ENCODE measurements around the gene SLC7A5. TPM values are rescaled to one million over a fixed set of nuclear protein-coding genes. Genes with fewer than 3 reads are reported as not detected.

SLC7A5 gene
- total and polyA plus RNA-seq, 2 of the 13 experiments (the other 11 are each of a cell fraction or from before 2014, with no cell fraction given): 79.6 to 155 TPM

DNA sequence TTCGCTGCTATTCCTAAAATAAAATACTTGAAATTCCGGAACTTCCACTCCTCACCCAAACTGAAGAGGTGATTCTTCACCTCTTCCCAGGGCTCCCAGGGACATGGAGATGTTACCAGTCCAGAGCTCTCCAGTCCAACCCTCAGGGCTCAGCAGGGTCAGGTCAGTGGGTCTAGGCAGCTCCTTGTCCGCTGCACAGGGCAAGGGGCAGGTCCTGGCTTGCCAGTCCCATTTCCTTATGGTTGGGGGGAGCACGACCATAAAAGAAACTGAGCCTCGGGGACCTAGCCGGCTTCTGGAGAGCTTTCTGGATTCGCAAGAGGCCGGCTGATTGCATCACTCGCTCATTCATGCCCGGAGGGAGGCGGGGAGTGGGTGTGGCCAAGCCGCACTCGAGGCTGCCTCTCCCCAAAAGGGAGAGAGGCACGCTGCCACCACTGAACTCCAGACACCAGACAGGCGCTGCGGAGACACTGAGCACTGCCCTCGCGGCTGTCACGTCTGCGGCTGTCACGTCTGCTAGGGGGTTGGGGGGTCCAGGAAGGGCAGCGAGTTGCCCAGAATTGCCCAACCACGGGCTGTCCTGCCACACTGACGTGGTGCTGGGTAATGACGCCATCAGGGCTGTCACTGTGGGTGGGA lies 15.8 kb downstream of the SLC7A5 start (continued):
- TF ChIP-seq ZSCAN25 (CRISPR knock-in tag; IDR thresholded peaks at IDR 0.05): 0 out of 2 replicates have a peak, but pooled peaks have one; percentile 34
- TF ChIP-seq, protein P1, sequence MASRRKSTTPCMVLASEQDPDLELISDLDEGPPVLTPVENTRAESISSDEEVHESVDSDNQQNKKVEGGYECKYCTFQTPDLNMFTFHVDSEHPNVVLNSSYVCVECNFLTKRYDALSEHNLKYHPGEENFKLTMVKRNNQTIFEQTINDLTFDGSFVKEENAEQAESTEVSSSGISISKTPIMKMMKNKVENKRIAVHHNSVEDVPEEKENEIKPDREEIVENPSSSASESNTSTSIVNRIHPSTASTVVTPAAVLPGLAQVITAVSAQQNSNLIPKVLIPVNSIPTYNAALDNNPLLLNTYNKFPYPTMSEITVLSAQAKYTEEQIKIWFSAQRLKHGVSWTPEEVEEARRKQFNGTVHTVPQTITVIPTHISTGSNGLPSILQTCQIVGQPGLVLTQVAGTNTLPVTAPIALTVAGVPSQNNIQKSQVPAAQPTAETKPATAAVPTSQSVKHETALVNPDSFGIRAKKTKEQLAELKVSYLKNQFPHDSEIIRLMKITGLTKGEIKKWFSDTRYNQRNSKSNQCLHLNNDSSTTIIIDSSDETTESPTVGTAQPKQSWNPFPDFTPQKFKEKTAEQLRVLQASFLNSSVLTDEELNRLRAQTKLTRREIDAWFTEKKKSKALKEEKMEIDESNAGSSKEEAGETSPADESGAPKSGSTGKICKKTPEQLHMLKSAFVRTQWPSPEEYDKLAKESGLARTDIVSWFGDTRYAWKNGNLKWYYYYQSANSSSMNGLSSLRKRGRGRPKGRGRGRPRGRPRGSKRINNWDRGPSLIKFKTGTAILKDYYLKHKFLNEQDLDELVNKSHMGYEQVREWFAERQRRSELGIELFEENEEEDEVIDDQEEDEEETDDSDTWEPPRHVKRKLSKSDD (CRISPR knock-in tag; IDR thresholded peaks at IDR 0.05; ENCODE audit: low read depth): peak; percentile 69; the same call in 1 of the 2 replicates
- TF ChIP-seq ZNF264 (CRISPR knock-in tag; IDR thresholded peaks at IDR 0.05): peak; percentile 52
- TF ChIP-seq, protein P2, sequence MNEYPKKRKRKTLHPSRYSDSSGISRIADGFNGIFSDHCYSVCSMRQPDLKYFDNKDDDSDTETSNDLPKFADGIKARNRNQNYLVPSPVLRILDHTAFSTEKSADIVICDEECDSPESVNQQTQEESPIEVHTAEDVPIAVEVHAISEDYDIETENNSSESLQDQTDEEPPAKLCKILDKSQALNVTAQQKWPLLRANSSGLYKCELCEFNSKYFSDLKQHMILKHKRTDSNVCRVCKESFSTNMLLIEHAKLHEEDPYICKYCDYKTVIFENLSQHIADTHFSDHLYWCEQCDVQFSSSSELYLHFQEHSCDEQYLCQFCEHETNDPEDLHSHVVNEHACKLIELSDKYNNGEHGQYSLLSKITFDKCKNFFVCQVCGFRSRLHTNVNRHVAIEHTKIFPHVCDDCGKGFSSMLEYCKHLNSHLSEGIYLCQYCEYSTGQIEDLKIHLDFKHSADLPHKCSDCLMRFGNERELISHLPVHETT (CRISPR knock-in tag; conservative IDR thresholded peaks at IDR 0.05): peak; percentile 61
- TF ChIP-seq, protein P3, sequence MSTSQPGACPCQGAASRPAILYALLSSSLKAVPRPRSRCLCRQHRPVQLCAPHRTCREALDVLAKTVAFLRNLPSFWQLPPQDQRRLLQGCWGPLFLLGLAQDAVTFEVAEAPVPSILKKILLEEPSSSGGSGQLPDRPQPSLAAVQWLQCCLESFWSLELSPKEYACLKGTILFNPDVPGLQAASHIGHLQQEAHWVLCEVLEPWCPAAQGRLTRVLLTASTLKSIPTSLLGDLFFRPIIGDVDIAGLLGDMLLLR (CRISPR knock-in tag; IDR thresholded peaks at IDR 0.05): peak; percentile 79; the same call in 1 of the 2 replicates
- TF ChIP-seq, protein P4, sequence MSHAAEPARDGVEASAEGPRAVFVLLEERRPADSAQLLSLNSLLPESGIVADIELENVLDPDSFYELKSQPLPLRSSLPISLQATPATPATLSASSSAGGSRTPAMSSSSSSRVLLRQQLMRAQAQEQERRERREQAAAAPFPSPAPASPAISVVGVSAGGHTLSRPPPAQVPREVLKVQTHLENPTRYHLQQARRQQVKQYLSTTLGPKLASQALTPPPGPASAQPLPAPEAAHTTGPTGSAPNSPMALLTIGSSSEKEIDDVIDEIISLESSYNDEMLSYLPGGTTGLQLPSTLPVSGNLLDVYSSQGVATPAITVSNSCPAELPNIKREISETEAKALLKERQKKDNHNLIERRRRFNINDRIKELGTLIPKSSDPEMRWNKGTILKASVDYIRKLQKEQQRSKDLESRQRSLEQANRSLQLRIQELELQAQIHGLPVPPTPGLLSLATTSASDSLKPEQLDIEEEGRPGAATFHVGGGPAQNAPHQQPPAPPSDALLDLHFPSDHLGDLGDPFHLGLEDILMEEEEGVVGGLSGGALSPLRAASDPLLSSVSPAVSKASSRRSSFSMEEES (CRISPR knock-in tag; IDR thresholded peaks at IDR 0.05): peak; percentile 70; the same call in 1 of the 2 replicates
- 0 out of 2 replicates have a peak, but pooled peaks have one; percentile 61 for TF ChIP-seq ZNF776 (CRISPR knock-in tag; IDR thresholded peaks at IDR 0.05)
- TF ChIP-seq, protein P5, sequence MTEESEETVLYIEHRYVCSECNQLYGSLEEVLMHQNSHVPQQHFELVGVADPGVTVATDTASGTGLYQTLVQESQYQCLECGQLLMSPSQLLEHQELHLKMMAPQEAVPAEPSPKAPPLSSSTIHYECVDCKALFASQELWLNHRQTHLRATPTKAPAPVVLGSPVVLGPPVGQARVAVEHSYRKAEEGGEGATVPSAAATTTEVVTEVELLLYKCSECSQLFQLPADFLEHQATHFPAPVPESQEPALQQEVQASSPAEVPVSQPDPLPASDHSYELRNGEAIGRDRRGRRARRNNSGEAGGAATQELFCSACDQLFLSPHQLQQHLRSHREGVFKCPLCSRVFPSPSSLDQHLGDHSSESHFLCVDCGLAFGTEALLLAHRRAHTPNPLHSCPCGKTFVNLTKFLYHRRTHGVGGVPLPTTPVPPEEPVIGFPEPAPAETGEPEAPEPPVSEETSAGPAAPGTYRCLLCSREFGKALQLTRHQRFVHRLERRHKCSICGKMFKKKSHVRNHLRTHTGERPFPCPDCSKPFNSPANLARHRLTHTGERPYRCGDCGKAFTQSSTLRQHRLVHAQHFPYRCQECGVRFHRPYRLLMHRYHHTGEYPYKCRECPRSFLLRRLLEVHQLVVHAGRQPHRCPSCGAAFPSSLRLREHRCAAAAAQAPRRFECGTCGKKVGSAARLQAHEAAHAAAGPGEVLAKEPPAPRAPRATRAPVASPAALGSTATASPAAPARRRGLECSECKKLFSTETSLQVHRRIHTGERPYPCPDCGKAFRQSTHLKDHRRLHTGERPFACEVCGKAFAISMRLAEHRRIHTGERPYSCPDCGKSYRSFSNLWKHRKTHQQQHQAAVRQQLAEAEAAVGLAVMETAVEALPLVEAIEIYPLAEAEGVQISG (CRISPR knock-in tag; IDR thresholded peaks at IDR 0.05): peak; percentile 75; the same call in 1 of the 2 replicates
- TF ChIP-seq ZNF839 (CRISPR knock-in tag; IDR thresholded peaks at IDR 0.05; ENCODE audit: borderline replicate concordance): no peak; the same call in 1 of the 2 replicates
- TF ChIP-seq, protein P6, sequence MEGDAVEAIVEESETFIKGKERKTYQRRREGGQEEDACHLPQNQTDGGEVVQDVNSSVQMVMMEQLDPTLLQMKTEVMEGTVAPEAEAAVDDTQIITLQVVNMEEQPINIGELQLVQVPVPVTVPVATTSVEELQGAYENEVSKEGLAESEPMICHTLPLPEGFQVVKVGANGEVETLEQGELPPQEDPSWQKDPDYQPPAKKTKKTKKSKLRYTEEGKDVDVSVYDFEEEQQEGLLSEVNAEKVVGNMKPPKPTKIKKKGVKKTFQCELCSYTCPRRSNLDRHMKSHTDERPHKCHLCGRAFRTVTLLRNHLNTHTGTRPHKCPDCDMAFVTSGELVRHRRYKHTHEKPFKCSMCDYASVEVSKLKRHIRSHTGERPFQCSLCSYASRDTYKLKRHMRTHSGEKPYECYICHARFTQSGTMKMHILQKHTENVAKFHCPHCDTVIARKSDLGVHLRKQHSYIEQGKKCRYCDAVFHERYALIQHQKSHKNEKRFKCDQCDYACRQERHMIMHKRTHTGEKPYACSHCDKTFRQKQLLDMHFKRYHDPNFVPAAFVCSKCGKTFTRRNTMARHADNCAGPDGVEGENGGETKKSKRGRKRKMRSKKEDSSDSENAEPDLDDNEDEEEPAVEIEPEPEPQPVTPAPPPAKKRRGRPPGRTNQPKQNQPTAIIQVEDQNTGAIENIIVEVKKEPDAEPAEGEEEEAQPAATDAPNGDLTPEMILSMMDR (CRISPR knock-in tag; IDR thresholded peaks at IDR 0.05): peak; percentile 39
- TF ChIP-seq, protein P7, sequence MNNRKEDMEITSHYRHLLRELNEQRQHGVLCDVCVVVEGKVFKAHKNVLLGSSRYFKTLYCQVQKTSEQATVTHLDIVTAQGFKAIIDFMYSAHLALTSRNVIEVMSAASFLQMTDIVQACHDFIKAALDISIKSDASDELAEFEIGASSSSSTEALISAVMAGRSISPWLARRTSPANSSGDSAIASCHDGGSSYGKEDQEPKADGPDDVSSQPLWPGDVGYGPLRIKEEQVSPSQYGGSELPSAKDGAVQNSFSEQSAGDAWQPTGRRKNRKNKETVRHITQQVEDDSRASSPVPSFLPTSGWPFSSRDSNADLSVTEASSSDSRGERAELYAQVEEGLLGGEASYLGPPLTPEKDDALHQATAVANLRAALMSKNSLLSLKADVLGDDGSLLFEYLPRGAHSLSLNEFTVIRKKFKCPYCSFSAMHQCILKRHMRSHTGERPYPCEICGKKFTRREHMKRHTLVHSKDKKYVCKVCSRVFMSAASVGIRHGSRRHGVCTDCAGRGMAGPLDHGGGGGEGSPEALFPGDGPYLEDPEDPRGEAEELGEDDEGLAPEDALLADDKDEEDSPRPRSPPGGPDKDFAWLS (CRISPR knock-in tag; IDR thresholded peaks at IDR 0.05; ENCODE audit: borderline replicate concordance): no peak
- 0 out of 2 replicates have a peak, but pooled peaks have one; percentile 30 for TF ChIP-seq ZKSCAN5 (CRISPR knock-in tag; IDR thresholded peaks at IDR 0.05)
- TF ChIP-seq ARNT2 (CRISPR knock-in tag; IDR thresholded peaks at IDR 0.05; ENCODE audit: low read depth): peak; percentile 74; the same call in 1 of the 2 replicates
- TF ChIP-seq MZF1 (CRISPR knock-in tag; IDR thresholded peaks at IDR 0.05; ENCODE audit: borderline replicate concordance): peak; percentile 29; the same call in 1 of the 2 replicates
